NCI-H2029 treated with DMSO at 0.1 percent for 48 hours (cell line): ENCODE measurements around the gene RASGEF1B.
"Not testable (repeated sequence)": the region's sequence is repeated elsewhere in the genome, so short reads cannot be mapped to it uniquely, and the experiment has no call there.

Experiments
- DNase-seq: peaks from one replicate; lab custom pipeline; 2025; lab: John Stamatoyannopoulos, UW

The RASGEF1B gene

DNA sequence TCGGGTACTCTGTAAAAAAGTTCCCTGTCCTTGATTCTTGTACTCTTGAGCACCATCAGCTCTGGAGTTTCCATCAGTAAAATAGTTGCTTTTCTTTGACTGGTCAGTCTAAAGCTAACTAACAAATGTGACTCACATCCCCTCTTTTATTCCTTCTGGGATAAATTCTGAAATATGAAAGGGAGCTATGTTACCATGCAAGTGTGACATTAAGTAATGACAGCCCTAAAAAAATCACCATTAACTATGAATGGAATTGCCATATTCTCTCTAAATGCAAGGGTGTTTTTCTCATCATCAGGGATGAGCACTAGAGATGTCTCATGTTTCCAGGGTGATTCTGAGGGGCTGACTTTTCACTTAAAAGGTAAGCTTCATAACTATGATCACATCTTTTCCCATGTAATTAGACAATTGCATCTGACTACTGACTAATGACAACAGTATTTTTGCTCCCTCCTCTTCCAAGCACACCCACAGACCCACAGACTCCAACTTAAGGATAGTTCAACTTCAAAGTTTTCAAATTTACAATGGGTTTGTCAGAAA, 26.9 kb upstream of the RASGEF1B start:
- no peak for DNase-seq

- no peak for DNase-seq
These were observed 26.3 kb upstream of the RASGEF1B start for GRCh38 chr4:81498046-81498445.

GRCh38 chr4:81495345-81495744, 23.6 kb upstream of the RASGEF1B start:
- DNase-seq, result no peak

GRCh38 chr4:81494031-81494431, 22.3 kb upstream of the RASGEF1B start:
- no peak for DNase-seq

DNA sequence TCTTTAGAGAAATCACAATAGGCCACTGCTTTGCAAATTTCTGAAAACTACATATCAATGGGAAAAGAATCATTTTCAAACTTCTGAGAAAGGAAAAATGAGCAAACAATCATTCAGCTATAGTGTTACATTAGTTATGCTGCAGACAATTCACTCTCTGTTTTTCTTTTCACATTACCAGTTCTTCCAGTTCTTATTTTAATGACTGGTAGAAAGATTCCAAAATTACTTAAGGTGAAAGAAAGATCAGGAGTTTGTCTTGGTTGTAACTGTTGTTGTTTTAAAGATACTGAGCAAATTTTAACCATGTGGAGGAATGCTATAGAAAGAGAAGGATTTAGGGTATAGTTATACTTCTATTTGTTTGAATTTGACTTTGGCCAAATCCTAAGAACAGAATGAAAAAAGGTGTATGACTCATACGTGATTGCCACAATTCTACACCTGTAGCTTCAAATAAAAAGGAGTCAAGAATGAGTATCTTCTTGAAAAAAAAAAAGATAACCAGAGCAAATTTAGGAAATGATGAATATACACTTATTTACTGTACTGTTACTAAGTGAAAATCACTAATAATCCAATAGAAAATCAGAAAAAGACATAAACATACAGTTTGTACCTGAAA, 21.0 kb upstream of the RASGEF1B start:
- DNase-seq, result no peak

- no peak for DNase-seq
These were observed 20.2 kb upstream of the RASGEF1B start for GRCh38 chr4:81491943-81492342.

DNA sequence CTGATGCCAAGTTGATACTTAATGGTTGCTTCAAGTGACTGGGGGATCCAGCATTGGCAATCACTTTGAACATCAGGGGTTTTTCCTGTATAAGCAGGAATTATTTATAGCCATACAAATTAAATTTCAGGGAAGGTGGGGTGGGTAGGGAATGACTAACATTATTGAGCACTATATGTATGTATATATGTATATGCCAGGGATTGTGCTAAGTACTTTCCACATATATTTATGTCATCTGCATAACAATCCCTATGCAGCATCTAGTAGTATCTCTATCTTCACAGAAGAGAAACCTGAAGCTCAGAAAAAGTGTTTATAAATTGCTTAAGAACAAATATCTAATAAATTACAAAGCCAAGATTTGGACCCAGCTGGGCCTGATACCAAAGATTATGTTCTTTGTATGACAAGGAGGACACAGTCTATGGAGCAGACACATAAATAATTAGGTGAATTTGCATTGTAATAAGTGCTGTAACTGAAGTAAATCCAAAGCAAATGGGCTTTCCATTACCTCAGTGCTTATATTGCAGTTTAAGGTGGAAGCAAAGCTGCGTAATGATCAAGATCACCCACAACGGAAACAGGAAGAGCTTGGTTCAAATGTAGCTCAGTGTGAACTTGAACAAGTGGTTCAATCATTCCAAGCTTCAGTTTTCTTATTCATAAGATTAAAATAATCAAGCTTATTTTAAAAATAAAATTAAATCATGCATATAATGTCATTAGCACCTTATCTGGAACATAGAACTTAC, 18.9 kb upstream of the RASGEF1B start:
- no peak for DNase-seq

- no peak for DNase-seq
These were observed 14.8 kb upstream of the RASGEF1B start for GRCh38 chr4:81486502-81486901.

DNA sequence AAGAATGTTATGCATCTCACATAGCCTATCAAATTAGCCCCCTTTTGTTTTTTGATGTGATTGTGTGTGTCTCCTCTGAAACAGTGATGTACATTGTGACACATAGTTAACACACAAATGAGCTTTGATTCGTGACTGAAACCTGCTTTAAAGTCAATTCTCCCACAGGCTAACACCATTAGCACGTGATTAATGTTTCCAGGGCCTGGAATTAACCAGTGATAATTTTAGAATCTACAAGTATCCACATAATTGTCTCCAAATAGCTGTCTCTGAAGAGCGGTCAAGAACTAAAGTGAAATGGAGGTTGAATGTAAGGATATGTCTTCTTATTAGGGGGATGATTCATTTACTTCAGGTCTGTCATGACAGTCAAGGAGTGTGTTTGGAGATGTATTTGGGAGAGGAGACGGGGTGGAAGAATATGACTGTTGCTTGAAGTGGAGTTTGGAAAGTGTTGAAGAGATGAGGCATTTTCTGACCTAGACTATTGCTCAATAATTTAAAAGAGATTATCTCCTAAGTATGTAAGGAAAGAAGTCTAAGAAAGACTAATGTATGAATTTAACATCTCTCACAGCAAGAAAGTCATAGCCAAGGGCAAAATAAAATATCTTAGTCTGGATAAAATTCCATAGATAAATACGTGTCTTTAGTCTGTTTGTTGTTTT, 13.7 kb upstream of the RASGEF1B start:
- no peak for DNase-seq

GRCh38 chr4:81482326-81482725, 10.6 kb upstream of the RASGEF1B start:
- DNase-seq, result no peak

DNA sequence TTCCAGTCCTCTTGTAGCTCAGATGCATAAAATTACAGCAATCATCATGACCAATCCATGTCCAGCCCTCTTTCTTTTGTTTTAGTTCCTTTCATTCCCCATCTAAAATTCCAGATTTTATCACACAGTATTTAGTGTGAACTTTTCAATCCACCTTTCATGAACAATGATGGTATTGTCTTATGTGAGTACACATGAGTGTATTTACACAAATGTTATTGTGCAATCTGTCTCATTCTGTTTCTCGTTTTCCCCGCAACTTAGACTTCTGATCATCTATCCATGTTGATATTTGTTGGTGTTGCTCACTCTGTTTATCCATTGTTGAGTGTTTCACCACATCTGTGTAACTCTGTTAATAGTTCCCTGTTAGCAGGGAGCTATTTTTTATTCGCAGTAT, 9.4 kb upstream of the RASGEF1B start:
- DNase-seq, result no peak

DNA sequence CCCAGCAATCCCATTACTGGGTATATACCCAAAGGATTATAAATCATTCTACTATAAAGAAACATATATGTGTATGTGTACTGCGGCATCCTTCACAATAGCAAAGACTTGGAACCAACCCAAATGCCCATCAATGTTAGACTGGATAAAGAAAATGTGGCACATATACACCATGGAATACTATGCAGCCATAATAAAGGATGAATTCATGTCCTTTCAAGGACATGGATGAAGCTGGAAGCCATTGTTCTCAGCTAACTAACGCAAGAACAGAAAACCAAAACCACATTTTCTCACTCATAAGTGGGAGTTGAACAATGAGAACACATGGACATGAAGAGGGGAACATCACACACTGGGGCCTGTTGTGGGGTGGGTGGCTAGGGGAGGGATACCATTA, 7.9 kb upstream of the RASGEF1B start:
- DNase-seq, result not testable (repeated sequence)

DNA sequence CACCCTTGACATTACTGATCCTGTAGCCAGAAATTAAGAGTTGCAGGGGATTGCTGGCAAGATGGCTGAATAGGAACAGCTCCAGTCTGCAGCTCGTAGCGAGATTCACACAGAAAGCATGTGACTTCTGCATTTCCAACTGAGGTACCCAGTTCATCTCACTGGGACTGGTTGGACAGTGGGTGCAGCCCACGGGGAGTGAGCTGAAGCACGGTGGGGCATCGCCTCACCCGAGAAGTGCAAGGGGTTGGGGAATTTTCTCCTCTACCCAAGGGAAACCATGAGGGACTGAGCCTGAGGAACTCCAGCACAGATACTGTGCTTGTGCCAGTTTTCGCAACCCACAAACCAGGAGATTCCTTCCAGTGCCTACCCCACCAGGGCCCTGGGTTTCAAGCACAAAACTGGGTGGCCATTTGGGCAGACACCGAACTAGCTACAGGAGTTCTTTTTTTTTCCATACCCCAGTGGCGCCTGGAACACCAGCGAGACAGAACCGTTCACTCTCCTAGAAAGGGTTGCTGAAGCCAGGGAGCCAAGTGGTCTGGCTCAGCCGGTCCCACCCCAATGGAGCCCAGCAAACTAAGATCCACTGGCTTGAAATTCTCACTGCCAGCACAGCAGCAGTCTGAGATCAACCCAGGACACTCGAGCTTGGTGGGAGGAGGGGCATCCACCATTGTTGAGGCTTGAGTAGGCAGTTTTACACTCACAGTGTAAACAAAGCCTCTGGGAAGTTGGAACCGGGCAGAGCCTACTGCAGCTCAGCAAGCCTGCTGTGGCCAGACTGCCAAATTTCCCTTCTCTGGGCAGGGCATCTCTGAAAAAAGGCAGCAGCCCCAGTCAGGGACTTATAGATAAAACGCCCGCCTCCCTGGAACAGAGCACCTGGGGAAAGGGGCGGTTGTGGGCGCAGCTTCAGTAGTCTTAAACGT, 1.9 kb upstream of the RASGEF1B start:
- peak; percentile 20 for DNase-seq

DNA sequence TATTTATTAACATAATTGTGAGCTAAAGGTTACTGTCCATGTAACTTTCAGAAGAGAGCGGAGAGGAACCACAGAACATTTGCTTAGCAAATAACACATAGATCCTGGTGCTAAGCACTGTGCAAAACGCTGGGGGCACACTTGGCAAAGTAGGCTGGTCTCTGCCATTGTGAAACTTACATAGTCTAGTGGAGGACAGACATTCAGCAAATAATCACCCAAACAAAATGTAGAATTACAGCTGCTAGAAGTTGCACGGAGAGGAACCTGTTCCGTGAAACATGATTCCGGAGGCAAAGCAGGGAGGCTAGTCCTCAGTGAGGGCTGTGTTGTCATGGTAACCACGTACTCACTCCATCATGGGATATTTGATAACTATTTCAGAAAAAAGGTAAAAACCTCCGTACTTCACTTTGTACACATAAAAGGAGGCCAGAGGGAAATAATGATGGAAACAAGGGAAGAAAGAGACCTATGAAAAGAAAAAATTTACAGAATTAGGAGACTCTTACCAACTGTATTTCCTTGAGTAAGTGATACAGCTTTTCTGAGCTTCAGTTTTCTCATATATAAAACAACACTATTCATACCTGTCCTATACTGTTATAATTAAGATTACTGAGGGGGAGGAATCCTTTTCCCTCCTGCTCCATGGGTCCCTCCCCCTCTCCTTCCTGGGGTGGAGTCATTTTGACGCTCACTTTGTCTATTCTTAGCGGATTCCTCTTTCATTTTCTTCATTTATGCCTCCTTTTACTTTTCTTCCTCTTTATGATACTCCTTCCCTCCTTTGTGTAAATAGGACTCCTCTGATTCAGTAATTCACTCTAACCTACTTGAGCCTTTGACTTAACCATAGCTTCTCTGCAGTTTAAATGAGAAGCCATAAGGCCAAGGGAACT, 825 bp upstream of the RASGEF1B start:
- DNase-seq, result peak; percentile 76

DNA sequence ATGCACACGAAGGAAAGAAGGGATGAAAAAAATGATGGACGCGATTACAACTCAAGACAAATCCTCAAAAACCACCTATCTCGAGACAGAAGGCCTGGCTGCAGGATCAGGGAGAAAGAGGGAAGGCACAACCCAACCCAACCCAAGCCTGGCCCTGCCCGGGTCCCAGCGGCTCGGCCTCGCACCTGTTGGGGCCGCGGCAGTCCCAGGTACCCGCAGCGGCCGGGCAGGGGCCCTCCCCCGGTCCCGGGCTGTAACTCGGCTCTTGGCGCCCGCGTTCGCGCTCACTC, 464 bp downstream of the RASGEF1B start:
- no peak for DNase-seq

DNA sequence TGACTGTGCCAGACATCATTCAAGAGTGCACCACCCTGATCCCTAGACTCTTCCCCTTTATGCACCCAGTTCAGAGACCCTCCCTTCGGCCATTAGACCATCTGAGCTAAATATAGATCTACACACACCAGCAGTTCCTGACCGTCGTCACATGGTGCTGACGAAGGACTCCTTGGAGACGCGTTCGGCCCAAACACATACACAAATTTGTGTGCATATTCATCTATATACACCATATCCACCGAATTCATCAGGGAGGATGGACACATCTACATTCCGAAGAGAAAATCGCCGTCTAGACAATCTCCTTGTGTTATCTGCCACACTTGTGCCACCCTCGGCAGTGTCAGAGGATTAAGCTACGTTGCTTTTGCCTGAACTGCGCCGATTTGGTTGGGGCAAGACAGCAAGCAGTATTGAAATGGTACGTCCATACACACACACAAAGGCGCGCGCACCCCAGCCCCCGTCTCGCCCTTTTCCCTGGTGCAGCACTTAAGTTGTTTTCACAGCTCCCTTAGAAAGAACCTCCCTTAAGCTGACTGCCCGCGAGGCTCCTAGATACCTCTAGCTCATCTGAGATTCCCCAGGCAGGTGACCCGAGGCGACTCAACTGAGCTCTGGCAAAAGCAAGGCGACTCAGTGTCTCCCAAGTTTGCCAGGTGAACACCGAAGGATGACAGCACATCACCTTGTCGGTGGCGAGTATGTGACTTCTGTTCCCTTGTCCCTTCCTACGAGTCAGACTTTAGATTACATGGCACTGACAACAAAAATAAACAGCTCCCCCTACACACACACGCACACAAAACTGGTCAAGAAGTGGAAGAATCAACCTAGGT, 1.0 kb downstream of the RASGEF1B start:
- peak; percentile 16 for DNase-seq

DNA sequence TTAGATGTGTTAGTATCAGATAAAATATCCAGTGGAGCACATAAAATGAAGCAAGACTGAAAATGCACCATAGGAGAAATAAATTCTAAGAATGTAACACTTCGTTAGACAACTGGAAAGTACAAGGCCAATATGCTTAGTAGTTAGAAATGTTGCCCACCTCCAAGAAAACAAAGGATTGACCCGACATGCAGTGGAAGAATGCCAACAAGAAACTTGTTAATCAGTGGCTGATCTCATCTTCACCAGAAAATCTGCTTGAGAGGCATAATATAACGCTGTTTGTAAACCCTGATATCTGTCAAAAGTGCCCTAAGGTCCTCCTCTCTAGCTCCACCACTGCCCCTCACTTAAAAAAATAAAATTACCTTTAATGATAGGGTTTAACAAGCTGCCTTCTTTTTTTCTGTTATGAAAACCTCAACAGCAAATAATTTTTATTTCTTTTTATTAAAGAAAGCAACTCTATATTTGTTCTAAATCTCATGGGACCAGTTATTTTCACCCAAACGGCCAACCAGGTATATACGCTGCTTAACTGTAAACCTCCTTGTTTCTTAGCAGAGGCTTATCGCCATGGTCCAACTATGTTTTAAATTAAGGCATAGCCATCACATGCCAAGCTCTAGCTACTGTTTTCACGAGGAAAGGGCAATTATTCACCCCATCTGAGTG, 1.8 kb downstream of the RASGEF1B start:
- no peak for DNase-seq

- DNase-seq, result no peak
These were observed 3.0 kb downstream of the RASGEF1B start for GRCh38 chr4:81468678-81469077.

DNA sequence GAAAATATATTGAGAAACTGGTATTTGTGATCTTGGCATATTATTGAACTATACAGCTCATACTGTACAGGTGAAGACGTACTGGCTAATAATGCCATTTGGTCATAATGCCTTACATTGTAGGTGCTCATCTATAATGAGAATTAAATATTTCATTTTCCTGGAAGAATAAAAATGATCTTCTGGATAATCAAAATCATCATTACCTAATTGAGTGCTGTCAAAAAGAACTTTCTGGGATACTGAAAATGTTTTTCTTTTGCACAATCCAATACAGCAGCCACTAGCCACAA, 4.1 kb downstream of the RASGEF1B start:
- DNase-seq, result no peak
